GM13977 (cell line): ENCODE measurements around the gene SCGB1A1.

Experiments
- DNase-seq: peaks from one replicate; pipeline ENCODE4 v3.0.0; 2012; ENCODE audit warnings: low spot score
- in situ Hi-C: fragments of 300-500 bp; cut with MboI; formaldehyde crosslinking; loops from one replicate; pipeline ENCODE4 v1.12.0; 2022; ENCODE audit warnings: low sequenced_read_pairs, low pct_unique_long_range_greater_than_20kb, mixed read lengths, inconsistent platforms; ENCODE audit not compliant: unreplicated experiment
- TF ChIP-seq, protein P1 (sequence below): IDR thresholded peaks from 2 replicates; pipeline ENCODE4 v1.5.1; 2012; ENCODE audit warnings: mild to moderate bottlenecking, control low read depth; ENCODE audit not compliant: insufficient read depth; ENCODE audit errors: extremely low read depth, missing control alignments

SCGB1A1 gene

DNA sequence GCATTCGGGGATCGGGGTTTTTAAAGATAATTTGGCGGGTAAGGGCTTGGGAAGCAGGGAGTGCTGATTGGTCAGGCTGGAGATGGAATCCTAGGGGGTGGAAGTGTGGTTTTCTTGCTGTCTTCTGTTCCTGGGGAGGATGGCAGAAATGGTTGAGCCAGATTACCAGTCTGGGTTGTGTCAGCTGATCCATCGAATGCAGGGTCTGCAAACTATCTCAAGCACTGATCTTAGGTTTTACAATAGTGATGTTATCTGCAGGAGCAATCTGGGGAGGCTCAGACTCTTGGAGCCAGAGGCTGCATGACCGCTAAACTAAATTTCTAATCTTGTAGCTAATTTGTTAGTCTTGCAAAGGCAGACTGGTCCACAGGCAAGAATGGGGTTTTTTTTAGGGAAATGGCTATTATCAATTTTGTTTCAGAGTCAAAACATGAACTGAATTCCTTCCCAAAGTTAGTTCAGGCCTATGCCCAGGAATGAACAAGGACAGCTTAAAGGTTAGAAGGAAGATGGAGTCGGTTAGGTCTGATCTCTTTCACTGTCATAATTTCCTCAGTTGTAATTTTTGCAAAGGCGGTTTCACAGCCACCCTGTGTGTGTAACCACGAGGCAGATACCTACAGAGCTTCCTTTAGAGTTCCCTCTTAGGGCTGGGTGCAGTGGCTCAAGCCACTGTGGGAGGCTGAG is 10.2 kb downstream of the SCGB1A1 start:
- DNase-seq: no peak
- in situ Hi-C loops: loop anchor here (10.0 kb wide), 1 partner anchor 136 kb away; no protein-coding TSS in a partner anchor
- TF ChIP-seq, protein P1, sequence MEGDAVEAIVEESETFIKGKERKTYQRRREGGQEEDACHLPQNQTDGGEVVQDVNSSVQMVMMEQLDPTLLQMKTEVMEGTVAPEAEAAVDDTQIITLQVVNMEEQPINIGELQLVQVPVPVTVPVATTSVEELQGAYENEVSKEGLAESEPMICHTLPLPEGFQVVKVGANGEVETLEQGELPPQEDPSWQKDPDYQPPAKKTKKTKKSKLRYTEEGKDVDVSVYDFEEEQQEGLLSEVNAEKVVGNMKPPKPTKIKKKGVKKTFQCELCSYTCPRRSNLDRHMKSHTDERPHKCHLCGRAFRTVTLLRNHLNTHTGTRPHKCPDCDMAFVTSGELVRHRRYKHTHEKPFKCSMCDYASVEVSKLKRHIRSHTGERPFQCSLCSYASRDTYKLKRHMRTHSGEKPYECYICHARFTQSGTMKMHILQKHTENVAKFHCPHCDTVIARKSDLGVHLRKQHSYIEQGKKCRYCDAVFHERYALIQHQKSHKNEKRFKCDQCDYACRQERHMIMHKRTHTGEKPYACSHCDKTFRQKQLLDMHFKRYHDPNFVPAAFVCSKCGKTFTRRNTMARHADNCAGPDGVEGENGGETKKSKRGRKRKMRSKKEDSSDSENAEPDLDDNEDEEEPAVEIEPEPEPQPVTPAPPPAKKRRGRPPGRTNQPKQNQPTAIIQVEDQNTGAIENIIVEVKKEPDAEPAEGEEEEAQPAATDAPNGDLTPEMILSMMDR: no peak

DNA sequence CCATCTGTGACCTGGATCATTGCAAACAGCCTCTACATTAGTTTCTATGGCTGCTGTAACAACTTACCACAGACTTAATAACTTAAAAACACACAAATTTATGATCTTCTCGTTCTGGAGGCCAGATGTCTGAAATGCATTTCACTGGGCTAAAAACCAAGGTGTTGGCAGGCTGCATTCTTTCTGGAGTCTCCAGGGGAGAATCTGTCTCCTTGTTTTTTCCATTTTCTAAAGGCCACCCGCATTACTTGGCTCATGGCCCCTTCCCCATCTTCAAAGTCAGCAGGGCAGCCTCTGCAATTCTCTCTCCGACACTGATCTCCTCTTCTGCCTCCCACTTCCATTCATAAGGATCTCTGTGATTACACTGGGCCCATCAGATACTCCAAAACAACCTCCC is 11.6 kb downstream of the SCGB1A1 start:
- in situ Hi-C loops: no loop called here
- no peak for DNase-seq
- TF ChIP-seq, protein P1: no peak

DNA sequence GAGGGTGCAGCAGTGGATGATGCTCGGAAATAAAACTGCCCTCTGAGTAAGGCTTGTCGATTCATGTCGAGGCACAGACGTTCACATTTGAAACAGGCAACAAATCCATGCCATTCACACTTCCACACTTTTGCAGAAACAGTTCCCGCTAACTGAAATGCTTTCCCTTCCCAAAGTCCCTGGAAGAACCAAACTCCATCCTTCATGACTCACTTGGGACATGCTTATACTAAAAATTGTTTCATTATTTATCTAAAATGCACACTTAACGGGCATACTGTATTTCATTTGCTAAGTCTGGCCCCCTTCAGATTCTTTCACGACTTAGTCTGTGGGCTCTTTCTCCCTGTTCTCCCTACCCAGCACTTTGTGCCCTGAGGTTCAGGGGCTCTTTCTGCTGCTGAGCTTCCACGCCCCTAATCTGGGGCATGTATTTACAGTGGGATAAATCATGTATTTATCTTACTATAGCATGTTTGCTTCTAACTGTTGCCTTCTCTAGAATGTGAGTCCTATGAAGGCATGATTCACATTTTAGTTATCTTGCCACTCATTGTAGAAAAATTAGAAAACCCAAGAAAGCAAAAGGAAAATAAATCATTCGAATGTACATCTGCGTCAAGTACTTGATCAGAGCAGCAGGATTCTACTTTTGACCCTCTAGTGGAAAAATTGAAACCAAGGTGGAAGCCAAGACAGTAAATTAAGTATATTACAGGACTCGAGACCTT is 12.5 kb downstream of the SCGB1A1 start:
- no peak for DNase-seq
- TF ChIP-seq, protein P1: no peak
- in situ Hi-C loops: no loop called here

DNA sequence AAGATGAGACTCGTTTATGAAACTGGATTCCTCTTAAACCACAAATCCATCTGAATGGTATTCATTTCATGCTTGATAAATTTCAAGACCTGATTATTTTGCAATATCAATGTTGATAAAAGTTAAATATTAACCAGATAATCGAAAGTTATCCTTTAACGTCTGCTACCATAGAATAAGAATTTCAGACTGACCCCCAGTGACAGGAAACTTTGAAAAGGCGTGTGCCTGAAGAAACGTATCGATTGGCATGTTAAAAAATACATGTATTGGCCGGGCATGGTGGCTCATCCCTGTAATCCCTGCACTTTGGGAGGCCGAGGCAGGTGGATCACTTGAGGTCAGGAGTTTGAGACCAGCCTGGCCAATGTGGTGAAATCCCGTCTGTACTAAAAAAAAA is 13.9 kb downstream of the SCGB1A1 start:
- TF ChIP-seq, protein P1: no peak
- in situ Hi-C loops: no loop called here
- DNase-seq: no peak

DNA sequence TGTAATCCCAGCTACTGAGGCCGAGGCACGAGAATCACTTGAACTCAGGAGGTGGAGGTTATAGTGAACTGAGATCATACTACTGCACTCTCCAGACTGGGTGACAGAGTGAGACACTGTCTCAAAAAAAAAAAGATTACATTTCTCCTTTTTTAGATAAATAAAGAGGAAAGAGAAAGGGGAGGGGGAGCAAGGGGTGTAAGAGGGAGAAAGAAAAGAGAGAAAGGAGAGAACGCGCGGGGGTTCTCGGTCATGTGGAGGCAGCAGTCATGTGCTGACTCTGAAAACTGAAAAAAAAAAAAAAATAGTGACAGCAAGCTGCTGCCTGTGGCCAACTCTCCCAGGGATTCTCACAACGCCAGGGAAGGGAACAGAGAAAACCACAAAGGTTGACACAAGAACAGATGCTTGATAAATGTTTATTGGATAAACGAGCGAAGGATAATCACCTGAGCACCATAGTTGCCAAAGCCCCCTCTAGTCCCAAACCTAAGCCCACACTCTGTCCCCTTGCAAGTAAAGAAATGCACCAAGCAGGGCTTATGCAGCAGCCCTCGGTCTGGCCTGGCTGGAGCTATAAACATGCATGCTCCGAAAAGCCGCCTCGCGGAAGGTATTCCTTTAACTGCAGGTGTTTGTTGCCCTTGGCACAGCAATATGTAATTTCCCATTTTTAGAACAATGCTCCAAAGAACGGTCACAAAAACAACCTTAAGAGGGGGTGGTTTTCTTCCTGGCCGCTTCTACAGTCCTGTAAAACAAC is 14.5 kb downstream of the SCGB1A1 start:
- TF ChIP-seq, protein P1: no peak
- DNase-seq: no peak
- in situ Hi-C loops: no loop called here

DNA sequence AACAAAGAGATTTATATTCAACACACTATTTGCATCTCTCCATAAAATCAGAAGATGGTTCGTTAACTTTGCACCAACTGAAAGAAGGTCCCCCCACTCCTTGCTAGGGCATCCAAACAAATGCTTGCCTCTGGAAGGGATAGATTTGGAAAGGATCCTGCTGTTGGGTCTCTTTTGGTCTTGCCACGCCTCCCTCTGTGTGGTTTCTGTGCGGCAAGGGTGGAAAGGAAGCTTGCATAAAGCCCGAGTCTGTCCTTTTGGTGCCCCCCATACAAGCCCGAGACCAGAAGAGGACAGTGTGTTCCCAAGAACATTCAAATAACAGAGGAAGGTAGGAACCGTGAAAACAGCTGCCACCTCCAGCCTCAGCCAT is 15.1 kb downstream of the SCGB1A1 start:
- no peak for DNase-seq
- in situ Hi-C loops: no loop called here
- TF ChIP-seq, protein P1: no peak
